HCT116 (cell line): Measurements from ENCODE around the gene CHMP1B. TPM values are rescaled to one million over a fixed set of nuclear protein-coding genes. Genes with fewer than 3 reads are reported as not detected.

ENCODE experiments used
- ATAC-seq: fragments of 200-7000 bp; cut with Tn5 transposase; 2 replicates; pipeline ENCODE4 v1.9.1; 2020; ENCODE audit warnings: mild to moderate bottlenecking, moderate library complexity
- BruUV-seq: library from RNA; stranded (reverse); fragments of 400-500 nt; replicated peaks from 2 replicates; lab custom pipeline; 2021; lab: Mats Ljungman, UMichigan
- CTCF ChIA-PET: fragments of 300-600 bp; sonication (Branson Sonifier 250); formaldehyde crosslinking; loops from one replicate; lab custom pipeline; 2021; ENCODE audit warnings: antibody characterized with exemption; lab: Charles Lee
- POLR2A ChIA-PET: fragments of 300-600, 350-600 bp; sonication (Branson Sonifier 250); formaldehyde crosslinking; loops from one replicate; lab custom pipeline; 2021; ENCODE audit warnings: antibody characterized with exemption; lab: Charles Lee
- RAD21 ChIA-PET, 2 experiments: fragments of 300-600 bp; sonication (Branson Sonifier 250); formaldehyde crosslinking; loops; one replicate each; lab custom pipeline; 2023; ENCODE audit warnings: low total read pairs in 2 of 2; ENCODE audit not compliant: uncharacterized antibody in 2 of 2, unreplicated experiment in 2 of 2, low non-redundant PET in 1 of 2; lab: Charles Lee
- DNase-seq: peaks from one replicate; pipeline ENCODE4 v3.0.0-alpha.2; 2010; ENCODE audit warnings: low read depth, low spot score
- H2AFZ ChIP-seq: fragments of 200-600 bp; shearing (Covaris generic), sonication (generic); 2 replicates; pipeline ENCODE4 v1.6.1; 2017; ENCODE audit warnings: low read depth, mixed run types, mixed read lengths, antibody characterized with exemption, low read length; ENCODE audit not compliant: poor library complexity, severe bottlenecking
- H3K27ac ChIP-seq: 2 replicates; pipeline ENCODE4 v1.5.1; 2012; ENCODE audit warnings: low read depth, low read length
- H3K27me3 ChIP-seq: fragments of 200-600 bp; sonication (generic); 2 replicates; pipeline ENCODE4 v1.6.1; 2016; ENCODE audit warnings: mixed run types, low read length, mixed read lengths; ENCODE audit not compliant: insufficient read depth
- H3K36me3 ChIP-seq, 2 experiments: fragments of 200-500 bp in 1 of 2; fragments of 200-600 bp in 1 of 2; sonication (Bioruptor generic) in 1 of 2; sonication (generic) in 1 of 2; 2 replicates each; pipeline versions ENCODE4 v1.5.1 to v1.6.1; 2014 to 2016; ENCODE audit warnings: low read length in 2 of 2, inconsistent platforms in 1 of 2, mixed read lengths in 1 of 2, mixed run types in 1 of 2; ENCODE audit not compliant: insufficient read depth in 2 of 2, control insufficient read depth in 1 of 2
- H3K4me1 ChIP-seq, 2 experiments: fragments of 200-600 bp in 1 of 2; sonication (generic) in 1 of 2; 2 replicates each; pipeline versions ENCODE4 v1.5.1 to v1.6.1; 2012 to 2017; ENCODE audit warnings: low read length in 2 of 2, inconsistent platforms in 1 of 2, mild to moderate bottlenecking in 1 of 2, mixed read lengths in 1 of 2, mixed run types in 1 of 2, moderate library complexity in 1 of 2; ENCODE audit not compliant: insufficient read depth in 2 of 2, control insufficient read depth in 1 of 2
- H3K4me2 ChIP-seq: fragments of 200-600 bp; sonication (generic); 2 replicates; pipeline ENCODE4 v1.6.1; 2017; ENCODE audit warnings: mixed run types, low read length, mixed read lengths
- H3K4me3 ChIP-seq, 2 experiments: fragments of 200-600 bp in 1 of 2; sonication (generic) in 1 of 2; replicated peaks in 1 of 2; 2 replicates each; pipeline ENCODE4 v1.5.1; 2011 to 2016; ENCODE audit warnings: low read length in 2 of 2, control low read depth in 1 of 2, low read depth in 1 of 2, mild to moderate bottlenecking in 1 of 2, mixed read lengths in 1 of 2, mixed run types in 1 of 2
- H3K79me2 ChIP-seq: fragments of 200-600 bp; sonication (generic); 2 replicates; pipeline ENCODE4 v1.6.1; 2017; ENCODE audit warnings: mild to moderate bottlenecking, mixed run types, low read length, moderate library complexity, mixed read lengths; ENCODE audit not compliant: insufficient read depth
- H3K9ac ChIP-seq: fragments of 200-600 bp; sonication (generic); 2 replicates; pipeline ENCODE4 v1.6.1; 2016; ENCODE audit warnings: low read length, mixed read lengths
- H3K9me2 ChIP-seq: fragments of 200-600 bp; sonication (generic), shearing (Covaris generic); 2 replicates; pipeline ENCODE4 v1.6.1; 2017; ENCODE audit warnings: mixed run types, mild to moderate bottlenecking, moderate library complexity; ENCODE audit not compliant: insufficient read depth
- H3K9me3 ChIP-seq, 2 experiments: fragments of 200-500 bp in 1 of 2; fragments of 200-600 bp in 1 of 2; sonication (Bioruptor generic) in 1 of 2; sonication (generic) in 1 of 2; 2 replicates each; pipeline ENCODE4 v1.6.1; 2014 to 2017; ENCODE audit warnings: low read length in 2 of 2, mixed read lengths in 2 of 2, inconsistent platforms in 1 of 2, low read depth in 1 of 2, mild to moderate bottlenecking in 1 of 2, mixed run types in 1 of 2, moderate library complexity in 1 of 2; ENCODE audit not compliant: control insufficient read depth in 1 of 2, insufficient read depth in 1 of 2
- H4K20me1 ChIP-seq: fragments of 200-600 bp; sonication (generic), shearing (Covaris generic); 2 replicates; pipeline ENCODE4 v1.6.1; 2017; ENCODE audit warnings: mixed run types, mild to moderate bottlenecking, moderate library complexity; ENCODE audit not compliant: insufficient read depth
- CBX3 ChIP-seq: IDR thresholded peaks from 2 replicates; pipeline ENCODE4 v1.6.1; 2012; ENCODE audit warnings: low read depth
- CEBPB ChIP-seq: IDR thresholded peaks from 2 replicates; pipeline ENCODE4 v1.6.1; 2012; ENCODE audit warnings: low read depth
- EGR1 ChIP-seq: IDR thresholded peaks from 2 replicates; pipeline ENCODE4 v1.6.1; 2012; ENCODE audit warnings: low read depth
- EZH2 ChIP-seq: fragments of 200-600 bp; sonication (generic); IDR thresholded peaks from 2 replicates; pipeline ENCODE4 v1.6.1; 2017; ENCODE audit warnings: antibody characterized with exemption, mixed run types
- EZH2phosphoT487 ChIP-seq: fragments of 200-600 bp; IDR thresholded peaks from 2 replicates; pipeline ENCODE4 v1.6.1; 2018; ENCODE audit warnings: antibody characterized with exemption, borderline replicate concordance
- JUND ChIP-seq: IDR thresholded peaks from 2 replicates; pipeline ENCODE4 v1.6.1; 2012
- POLR2AphosphoS5 ChIP-seq: IDR thresholded peaks from 2 replicates; pipeline ENCODE4 v1.6.1; 2011; ENCODE audit warnings: mild to moderate bottlenecking, low read depth, low read length, moderate library complexity
- RAD21 ChIP-seq: IDR thresholded peaks from 2 replicates; pipeline ENCODE4 v1.6.1; 2012; ENCODE audit warnings: low read depth, mild to moderate bottlenecking
- SIN3A ChIP-seq: IDR thresholded peaks from 2 replicates; pipeline ENCODE4 v1.6.1; 2012; ENCODE audit warnings: low read depth
- TCF7L2 ChIP-seq: IDR thresholded peaks from 2 replicates; pipeline ENCODE4 v1.7.0; 2011; ENCODE audit warnings: borderline replicate concordance, inconsistent platforms; ENCODE audit not compliant: insufficient read depth, insufficient read length; ENCODE audit errors: extremely low read depth
- YY1 ChIP-seq: IDR thresholded peaks from 2 replicates; pipeline ENCODE4 v1.6.1; 2011; ENCODE audit warnings: low read length, low read depth, moderate library complexity, mild to moderate bottlenecking; ENCODE audit not compliant: insufficient replicate concordance; ENCODE audit errors: extremely low read depth
- ZFX ChIP-seq: fragments of 450-650 bp; IDR thresholded peaks from 2 replicates; pipeline ENCODE4 v1.6.1; 2017
- intact Hi-C: fragments of 100-400 bp; cut with micrococcal nuclease; formaldehyde crosslinking; loops from 2 replicates; pipeline ENCODE4 v1.10.0; 2022
- total RNA-seq: library from RNA; stranded (reverse); gene quantifications from one replicate; pipeline ENCODE4 v1.2.1, GENCODE V29; 2021; ENCODE audit not compliant: unreplicated experiment
- TF ChIP-seq, protein P1 (sequence below): IDR thresholded peaks from 2 replicates; pipeline ENCODE4 v1.6.1; 2012
- TF ChIP-seq, protein P2 (sequence below): IDR thresholded peaks from 2 replicates; pipeline ENCODE4 v1.6.1; 2012; ENCODE audit warnings: low read depth
- TF ChIP-seq, protein P3 (sequence below): IDR thresholded peaks from 2 replicates; pipeline ENCODE4 v1.6.1; 2011; ENCODE audit warnings: mild to moderate bottlenecking, low read length, moderate library complexity; ENCODE audit not compliant: insufficient replicate concordance; ENCODE audit errors: extremely low read depth

Gene CHMP1B
- total RNA-seq, 1 experiment from 2014 or later = 30.3 TPM

DNA sequence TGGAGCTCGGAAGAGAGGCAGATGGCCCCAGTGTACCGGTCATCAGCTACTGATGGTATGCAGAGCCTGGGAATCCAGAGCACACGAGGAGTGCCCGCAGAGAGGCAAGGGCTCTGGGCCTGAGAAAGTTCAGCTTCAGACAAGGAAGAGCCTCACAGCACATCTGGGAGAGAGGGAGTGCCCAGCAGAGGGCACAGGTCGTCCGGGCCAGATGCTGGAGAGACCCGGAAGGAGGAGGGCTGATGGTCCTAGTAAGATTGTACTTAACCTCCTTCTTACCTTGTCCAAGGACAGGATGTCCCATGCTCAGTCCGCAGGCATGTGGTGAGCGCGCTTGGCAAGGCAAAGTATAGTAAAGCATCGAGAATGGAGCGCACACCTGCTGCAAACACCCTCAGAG, 24.4 kb upstream of the CHMP1B start:
- no peaks in the 10 kb centered on the region for H3K27me3 ChIP-seq
- no peaks in the 10 kb centered on the region for H3K9me3 ChIP-seq
- no peaks in the 10 kb centered on the region for H3K36me3 ChIP-seq
- DNase-seq = no peak
- no peak overlapping the region for H3K27ac ChIP-seq
- no peak overlapping the region for H2AFZ ChIP-seq
- H3K9ac ChIP-seq = no peak overlapping the region
- no peaks in the 10 kb centered on the region for H4K20me1 ChIP-seq
- no peaks in the 10 kb centered on the region for H3K9me2 ChIP-seq
- intact Hi-C loops = no loop called here
- no peak overlapping the region for H3K4me3 ChIP-seq
- CTCF ChIA-PET = no interaction called here
- H3K79me2 ChIP-seq = no peaks in the 10 kb centered on the region
- TF ChIP-seq CBX3 (no peak), RAD21 (0 out of 2 replicates have a peak, but pooled peaks have one; percentile 16)
- BruUV-seq = no TSS peak
- ATAC-seq = peak; percentile 49; the same call in 1 of the 2 replicates
- no peaks in the 10 kb centered on the region for H3K4me1 ChIP-seq
- RAD21 ChIA-PET = no interaction called here
- POLR2A ChIA-PET = no interaction called here
- no peak overlapping the region for H3K4me2 ChIP-seq

- ATAC-seq (no peak), DNase-seq (no peak)
- RAD21 ChIA-PET = no interaction called here
- no peaks in the 10 kb centered on the region for H3K9me3 ChIP-seq
- H3K4me1 ChIP-seq = no peaks in the 10 kb centered on the region
- intact Hi-C loops = no loop called here
- no peak overlapping the region for H3K27ac ChIP-seq
- H3K27me3 ChIP-seq = no peaks in the 10 kb centered on the region
- no peaks in the 10 kb centered on the region for H4K20me1 ChIP-seq
- no peaks in the 10 kb centered on the region for H3K9me2 ChIP-seq
- no peak overlapping the region for H3K9ac ChIP-seq
- no peak overlapping the region for H2AFZ ChIP-seq
- H3K36me3 ChIP-seq = no peaks in the 10 kb centered on the region
- BruUV-seq = no TSS peak
- POLR2A ChIA-PET = interaction anchor here (1.5 kb wide), 1 partner anchor 11 kb away, joined by 6 read pairs; no protein-coding TSS in a partner anchor
- H3K4me2 ChIP-seq = no peak overlapping the region
- CTCF ChIA-PET = no interaction called here
- no peak overlapping the region for H3K4me3 ChIP-seq
- no peaks in the 10 kb centered on the region for H3K79me2 ChIP-seq
- TF ChIP-seq POLR2AphosphoS5 = no peak
- no peak for TF ChIP-seq CBX3
- TF ChIP-seq, protein P1, sequence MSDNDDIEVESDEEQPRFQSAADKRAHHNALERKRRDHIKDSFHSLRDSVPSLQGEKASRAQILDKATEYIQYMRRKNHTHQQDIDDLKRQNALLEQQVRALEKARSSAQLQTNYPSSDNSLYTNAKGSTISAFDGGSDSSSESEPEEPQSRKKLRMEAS = no peak
- no peak for TF ChIP-seq TCF7L2
- TF ChIP-seq YY1 = no peak
- no peak for TF ChIP-seq JUND
- no peak for TF ChIP-seq ZFX
- TF ChIP-seq EGR1 = no peak
- no peak for TF ChIP-seq RAD21
- no peak for TF ChIP-seq EZH2phosphoT487
- TF ChIP-seq EZH2 = no peak
- TF ChIP-seq, protein P2, sequence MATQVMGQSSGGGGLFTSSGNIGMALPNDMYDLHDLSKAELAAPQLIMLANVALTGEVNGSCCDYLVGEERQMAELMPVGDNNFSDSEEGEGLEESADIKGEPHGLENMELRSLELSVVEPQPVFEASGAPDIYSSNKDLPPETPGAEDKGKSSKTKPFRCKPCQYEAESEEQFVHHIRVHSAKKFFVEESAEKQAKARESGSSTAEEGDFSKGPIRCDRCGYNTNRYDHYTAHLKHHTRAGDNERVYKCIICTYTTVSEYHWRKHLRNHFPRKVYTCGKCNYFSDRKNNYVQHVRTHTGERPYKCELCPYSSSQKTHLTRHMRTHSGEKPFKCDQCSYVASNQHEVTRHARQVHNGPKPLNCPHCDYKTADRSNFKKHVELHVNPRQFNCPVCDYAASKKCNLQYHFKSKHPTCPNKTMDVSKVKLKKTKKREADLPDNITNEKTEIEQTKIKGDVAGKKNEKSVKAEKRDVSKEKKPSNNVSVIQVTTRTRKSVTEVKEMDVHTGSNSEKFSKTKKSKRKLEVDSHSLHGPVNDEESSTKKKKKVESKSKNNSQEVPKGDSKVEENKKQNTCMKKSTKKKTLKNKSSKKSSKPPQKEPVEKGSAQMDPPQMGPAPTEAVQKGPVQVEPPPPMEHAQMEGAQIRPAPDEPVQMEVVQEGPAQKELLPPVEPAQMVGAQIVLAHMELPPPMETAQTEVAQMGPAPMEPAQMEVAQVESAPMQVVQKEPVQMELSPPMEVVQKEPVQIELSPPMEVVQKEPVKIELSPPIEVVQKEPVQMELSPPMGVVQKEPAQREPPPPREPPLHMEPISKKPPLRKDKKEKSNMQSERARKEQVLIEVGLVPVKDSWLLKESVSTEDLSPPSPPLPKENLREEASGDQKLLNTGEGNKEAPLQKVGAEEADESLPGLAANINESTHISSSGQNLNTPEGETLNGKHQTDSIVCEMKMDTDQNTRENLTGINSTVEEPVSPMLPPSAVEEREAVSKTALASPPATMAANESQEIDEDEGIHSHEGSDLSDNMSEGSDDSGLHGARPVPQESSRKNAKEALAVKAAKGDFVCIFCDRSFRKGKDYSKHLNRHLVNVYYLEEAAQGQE = no peak
- no peak for TF ChIP-seq CEBPB
- TF ChIP-seq, protein P3, sequence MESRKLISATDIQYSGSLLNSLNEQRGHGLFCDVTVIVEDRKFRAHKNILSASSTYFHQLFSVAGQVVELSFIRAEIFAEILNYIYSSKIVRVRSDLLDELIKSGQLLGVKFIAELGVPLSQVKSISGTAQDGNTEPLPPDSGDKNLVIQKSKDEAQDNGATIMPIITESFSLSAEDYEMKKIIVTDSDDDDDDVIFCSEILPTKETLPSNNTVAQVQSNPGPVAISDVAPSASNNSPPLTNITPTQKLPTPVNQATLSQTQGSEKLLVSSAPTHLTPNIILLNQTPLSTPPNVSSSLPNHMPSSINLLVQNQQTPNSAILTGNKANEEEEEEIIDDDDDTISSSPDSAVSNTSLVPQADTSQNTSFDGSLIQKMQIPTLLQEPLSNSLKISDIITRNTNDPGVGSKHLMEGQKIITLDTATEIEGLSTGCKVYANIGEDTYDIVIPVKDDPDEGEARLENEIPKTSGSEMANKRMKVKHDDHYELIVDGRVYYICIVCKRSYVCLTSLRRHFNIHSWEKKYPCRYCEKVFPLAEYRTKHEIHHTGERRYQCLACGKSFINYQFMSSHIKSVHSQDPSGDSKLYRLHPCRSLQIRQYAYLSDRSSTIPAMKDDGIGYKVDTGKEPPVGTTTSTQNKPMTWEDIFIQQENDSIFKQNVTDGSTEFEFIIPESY = no peak
- no peak for TF ChIP-seq SIN3A
Measured at GRCh38 chr18:11828786-11829432, 22.3 kb upstream of the CHMP1B start.
